HEK293T (cell line): ENCODE results near the gene TNFRSF21.

ENCODE experiments used
- CTCF ChIA-PET: fragments of 350-600 bp; formaldehyde crosslinking; extraction: SDS; loops from one replicate; lab custom pipeline; 2021; ENCODE audit warnings: antibody characterized with exemption, inconsistent platforms; lab: Yijun Ruan, JAX
- POLR2A ChIA-PET: fragments of 350-600 bp; formaldehyde crosslinking; extraction: SDS; loops from one replicate; lab custom pipeline; 2020; ENCODE audit warnings: antibody characterized with exemption, inconsistent platforms; lab: Yijun Ruan, JAX
- DNase-seq: peaks from one replicate; pipeline ENCODE4 v3.0.0; 2012; ENCODE audit warnings: mixed read lengths; ENCODE audit errors: extremely low spot score
- ARNT ChIP-seq: fragments of 450-650 bp; IDR thresholded peaks from 2 replicates; pipeline ENCODE4 v1.6.1; 2017; ENCODE audit warnings: mild to moderate bottlenecking
- BHLHE40 ChIP-seq: fragments of 450-650 bp; IDR thresholded peaks from 2 replicates; pipeline ENCODE4 v1.6.1; 2016; ENCODE audit warnings: mild to moderate bottlenecking, moderate library complexity, borderline replicate concordance
- CTBP1 ChIP-seq: fragments of 450-650 bp; IDR thresholded peaks from 2 replicates; pipeline ENCODE4 v1.6.1; 2016; ENCODE audit warnings: borderline replicate concordance
- ELF4 ChIP-seq: fragments of 450-650 bp; IDR thresholded peaks from 2 replicates; pipeline ENCODE4 v1.6.1; 2017; ENCODE audit warnings: antibody characterized with exemption
- FOXA1 ChIP-seq: fragments of 450-650 bp; IDR thresholded peaks from 2 replicates; pipeline ENCODE4 v1.6.1; 2016; ENCODE audit warnings: mild to moderate bottlenecking
- FOXK2 ChIP-seq: fragments of 450-650 bp; IDR thresholded peaks from 2 replicates; pipeline ENCODE4 v1.6.1; 2016; ENCODE audit warnings: mild to moderate bottlenecking
- FOXM1 ChIP-seq: fragments of 450-650 bp; IDR thresholded peaks from 2 replicates; pipeline ENCODE4 v1.6.1; 2017; ENCODE audit warnings: mild to moderate bottlenecking, borderline replicate concordance
- HDGF ChIP-seq: fragments of 450-650 bp; IDR thresholded peaks from 2 replicates; pipeline ENCODE4 v1.6.1; 2017; ENCODE audit warnings: antibody characterized with exemption, borderline replicate concordance
- L3MBTL2 ChIP-seq: fragments of 450-650 bp; conservative IDR thresholded peaks from 2 replicates; pipeline ENCODE4 v1.6.1; 2016; ENCODE audit warnings: mild to moderate bottlenecking
- LEF1 ChIP-seq: fragments of 450-650 bp; IDR thresholded peaks from 2 replicates; pipeline ENCODE4 v1.6.1; 2017; ENCODE audit warnings: mild to moderate bottlenecking, borderline replicate concordance
- NFRKB ChIP-seq: fragments of 450-650 bp; IDR thresholded peaks from 2 replicates; pipeline ENCODE4 v1.6.1; 2016; ENCODE audit warnings: mild to moderate bottlenecking, moderate library complexity
- SP1 ChIP-seq: fragments of 450-650 bp; IDR thresholded peaks from 2 replicates; pipeline ENCODE4 v1.6.1; 2017
- SUZ12 ChIP-seq: fragments of 450-650 bp; IDR thresholded peaks from 2 replicates; pipeline ENCODE4 v1.6.1; 2016; ENCODE audit warnings: mild to moderate bottlenecking
- TARDBP ChIP-seq: fragments of 450-650 bp; IDR thresholded peaks from 2 replicates; pipeline ENCODE4 v1.6.1; 2016
- ZNF384 ChIP-seq: fragments of 450-650 bp; IDR thresholded peaks from 2 replicates; pipeline ENCODE4 v1.6.1; 2016
- TF ChIP-seq, protein P1 (sequence below): fragments of 450-650 bp; IDR thresholded peaks from 2 replicates; pipeline ENCODE4 v1.6.1; 2016

The TNFRSF21 gene

DNA sequence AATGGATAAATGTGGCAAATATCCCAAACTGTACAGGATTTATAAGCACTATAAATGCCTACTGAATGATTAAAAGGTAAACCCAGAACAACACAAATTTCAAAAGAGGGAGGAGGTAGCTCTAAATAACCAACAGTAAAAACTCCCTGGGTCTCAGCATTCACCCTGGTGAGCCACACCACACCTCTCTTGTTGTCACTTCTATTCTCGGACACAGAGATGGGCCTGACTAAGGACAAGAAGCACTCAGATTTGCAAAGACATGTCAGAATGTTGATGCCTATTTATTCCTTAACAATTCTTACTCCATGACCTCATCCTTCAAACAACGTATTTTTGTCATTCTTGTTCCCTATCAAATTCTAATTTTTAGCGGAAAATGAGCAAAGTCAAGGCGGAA lies 14.7 kb downstream of the TNFRSF21 start:
- TF ChIP-seq BHLHE40 (no peak), SP1 (no peak), LEF1 (no peak), ELF4 (no peak), L3MBTL2 (no peak), HDGF (no peak), CTBP1 (no peak), ZNF384 (no peak), FOXK2 (no peak), SUZ12 (no peak)
- ChIA-PET POLR2A (no interaction called here), CTCF (interaction anchor here (1.0 kb wide), 1 partner anchor 11 kb away, joined by 3 read pairs; no protein-coding TSS in a partner anchor)
- no peak for DNase-seq

DNA sequence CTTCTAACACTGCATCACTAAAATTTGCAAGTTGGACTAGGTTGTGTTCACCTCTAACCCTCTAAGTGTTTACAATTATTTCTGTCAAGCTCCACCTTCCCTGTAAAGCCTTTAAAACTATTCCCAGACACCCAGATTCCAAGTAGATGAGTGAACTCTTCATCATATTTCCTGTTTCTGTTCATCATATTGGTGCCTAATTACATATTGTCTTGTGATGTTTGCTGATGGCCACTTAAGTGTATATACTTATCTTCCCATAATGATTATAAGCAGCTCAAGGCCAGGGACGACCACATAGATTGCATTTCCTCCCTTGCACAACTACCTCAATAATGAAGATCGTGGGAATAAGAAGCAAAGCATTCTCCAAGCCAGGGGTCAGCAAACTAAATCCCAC lies 16.8 kb downstream of the TNFRSF21 start:
- TF ChIP-seq ELF4 (no peak), ZNF384 (no peak), BHLHE40 (no peak), ARNT (no peak), FOXA1 (no peak), SP1 (no peak), HDGF (no peak), NFRKB (no peak), FOXM1 (no peak), L3MBTL2 (no peak)
- TF ChIP-seq, protein P1, sequence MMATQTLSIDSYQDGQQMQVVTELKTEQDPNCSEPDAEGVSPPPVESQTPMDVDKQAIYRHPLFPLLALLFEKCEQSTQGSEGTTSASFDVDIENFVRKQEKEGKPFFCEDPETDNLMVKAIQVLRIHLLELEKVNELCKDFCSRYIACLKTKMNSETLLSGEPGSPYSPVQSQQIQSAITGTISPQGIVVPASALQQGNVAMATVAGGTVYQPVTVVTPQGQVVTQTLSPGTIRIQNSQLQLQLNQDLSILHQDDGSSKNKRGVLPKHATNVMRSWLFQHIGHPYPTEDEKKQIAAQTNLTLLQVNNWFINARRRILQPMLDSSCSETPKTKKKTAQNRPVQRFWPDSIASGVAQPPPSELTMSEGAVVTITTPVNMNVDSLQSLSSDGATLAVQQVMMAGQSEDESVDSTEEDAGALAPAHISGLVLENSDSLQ = no peak
- CTCF ChIA-PET = no interaction called here
- POLR2A ChIA-PET = no interaction called here
- DNase-seq = no peak

DNA sequence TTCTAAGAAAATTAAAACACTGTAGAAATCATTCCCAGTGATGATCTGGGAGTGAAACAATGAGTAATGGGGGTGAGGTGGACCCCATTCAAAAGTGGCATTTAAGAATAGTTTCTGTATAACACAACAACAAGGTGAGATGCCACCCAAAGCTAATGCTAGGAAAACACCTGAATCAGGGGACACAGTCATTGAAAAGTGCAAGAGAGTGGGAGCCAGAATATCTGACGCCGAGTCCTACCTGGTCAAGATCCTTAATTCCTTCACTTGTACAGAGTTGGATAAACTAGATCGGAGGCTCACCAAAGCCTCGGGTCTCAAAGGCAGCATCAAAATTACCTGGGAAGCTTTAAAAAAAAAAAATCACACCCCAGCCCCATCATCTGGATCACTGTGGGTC lies 17.7 kb downstream of the TNFRSF21 start:
- CTCF ChIA-PET = no interaction called here
- DNase-seq = no peak
- POLR2A ChIA-PET = no interaction called here
- no peak for TF ChIP-seq NFRKB
- no peak for TF ChIP-seq FOXK2
- TF ChIP-seq SP1 = no peak

- no peak for DNase-seq
- CTCF ChIA-PET = no interaction called here
- TF ChIP-seq FOXA1 = no peak
- no peak for TF ChIP-seq BHLHE40
- TF ChIP-seq ELF4 = no peak
- no peak for TF ChIP-seq HDGF
- no peak for TF ChIP-seq FOXK2
- TF ChIP-seq FOXM1 = no peak
- TF ChIP-seq SP1 = no peak
- no peak for TF ChIP-seq ARNT
- no peak for TF ChIP-seq LEF1
- TF ChIP-seq CTBP1 = no peak
- no peak for TF ChIP-seq ZNF384
- no peak for TF ChIP-seq TARDBP
- TF ChIP-seq L3MBTL2 = no peak
- TF ChIP-seq NFRKB = no peak
- no peak for TF ChIP-seq SUZ12
- TF ChIP-seq, protein P1 = no peak
- POLR2A ChIA-PET = no interaction called here
Measured at GRCh38 chr6:47290124-47290834, 19.4 kb downstream of the TNFRSF21 start.

DNA sequence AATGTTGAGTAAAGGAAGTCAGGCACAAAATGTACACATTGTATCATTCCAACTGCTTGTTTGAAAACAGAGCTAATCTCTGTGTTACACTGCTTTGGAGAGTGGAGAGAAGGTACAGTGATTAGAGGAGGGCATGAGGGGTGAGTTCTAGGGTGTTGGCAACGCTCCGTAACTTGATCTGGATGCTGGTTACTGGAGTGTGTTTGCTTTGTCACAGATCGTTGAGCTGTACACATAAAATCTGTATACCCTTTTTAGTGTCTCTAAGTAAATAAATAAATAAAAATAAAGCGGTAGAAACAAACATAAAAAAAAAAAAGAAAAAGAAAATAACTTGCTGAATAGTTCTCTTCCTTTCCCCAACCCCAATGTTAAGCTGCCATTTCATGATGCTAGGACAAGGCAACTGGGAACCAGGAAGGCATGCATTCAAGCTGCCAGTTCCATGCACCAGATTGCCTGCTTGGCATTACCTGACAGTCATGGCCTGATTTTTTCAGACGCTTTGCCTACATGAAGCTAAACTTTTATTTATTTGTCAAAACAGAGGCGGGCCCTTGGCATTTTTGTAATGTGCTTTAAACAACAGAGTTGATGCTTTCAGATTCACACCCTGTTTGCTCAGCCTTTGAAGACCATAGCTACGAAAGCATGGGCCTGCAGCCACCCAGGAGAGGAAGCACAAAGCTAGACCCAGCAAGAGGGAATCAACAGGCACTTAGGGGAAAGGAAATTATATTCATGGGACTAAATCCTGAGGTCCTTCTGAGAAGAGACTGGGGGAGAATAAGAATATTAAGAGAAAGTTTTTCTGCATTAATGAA lies 21.2 kb downstream of the TNFRSF21 start:
- ChIA-PET CTCF (interaction anchor here (0.7 to 1.2 kb wide), 2 partner anchors 12 to 555 kb away, joined by 4 to 6 read pairs; no protein-coding TSS in a partner anchor), POLR2A (no interaction called here)
- TF ChIP-seq, protein P1 = no peak
- no peak for TF ChIP-seq ARNT
- TF ChIP-seq ELF4 = no peak
- TF ChIP-seq HDGF = no peak
- TF ChIP-seq TARDBP = no peak
- no peak for DNase-seq

DNA sequence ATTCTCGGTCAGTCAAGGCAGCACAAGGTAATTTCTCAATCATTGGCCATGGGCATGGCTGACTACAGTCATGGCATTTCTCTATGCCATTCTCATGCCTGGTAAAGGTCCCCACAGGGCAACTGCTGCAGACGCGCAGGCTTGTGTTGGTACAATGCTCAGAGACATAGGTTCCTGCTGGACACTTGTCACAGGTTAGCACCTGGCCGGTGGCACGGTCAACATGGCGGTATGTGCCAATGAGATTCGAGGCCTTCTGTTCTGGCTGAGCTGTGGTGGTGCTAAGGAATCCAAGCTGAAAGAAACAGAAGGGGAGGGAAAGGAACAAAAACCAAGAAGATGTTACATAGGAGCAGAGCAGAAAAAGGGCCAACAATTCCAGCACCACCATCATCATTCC lies 23.4 kb downstream of the TNFRSF21 start:
- TF ChIP-seq ELF4 (no peak), ZNF384 (no peak), L3MBTL2 (no peak), FOXA1 (no peak), TARDBP (no peak), ARNT (no peak), HDGF (no peak), FOXK2 (no peak), LEF1 (no peak), CTBP1 (no peak), NFRKB (no peak), FOXM1 (no peak), SP1 (no peak), BHLHE40 (no peak), SUZ12 (no peak)
- TF ChIP-seq, protein P1 = no peak
- POLR2A ChIA-PET = no interaction called here

More for the DNA sequence above, 23.4 kb downstream of the TNFRSF21 start:
- CTCF ChIA-PET = no interaction called here
- no peak for DNase-seq
